Kidney tubule cell (primary cell): ENCODE measurements around the gene LDLRAD4.

ENCODE experiments used
- DNase-seq: peaks from one replicate; pipeline ENCODE4 v3.0.0-alpha.2; 2018; ENCODE audit warnings: low spot score

The LDLRAD4 gene

DNA sequence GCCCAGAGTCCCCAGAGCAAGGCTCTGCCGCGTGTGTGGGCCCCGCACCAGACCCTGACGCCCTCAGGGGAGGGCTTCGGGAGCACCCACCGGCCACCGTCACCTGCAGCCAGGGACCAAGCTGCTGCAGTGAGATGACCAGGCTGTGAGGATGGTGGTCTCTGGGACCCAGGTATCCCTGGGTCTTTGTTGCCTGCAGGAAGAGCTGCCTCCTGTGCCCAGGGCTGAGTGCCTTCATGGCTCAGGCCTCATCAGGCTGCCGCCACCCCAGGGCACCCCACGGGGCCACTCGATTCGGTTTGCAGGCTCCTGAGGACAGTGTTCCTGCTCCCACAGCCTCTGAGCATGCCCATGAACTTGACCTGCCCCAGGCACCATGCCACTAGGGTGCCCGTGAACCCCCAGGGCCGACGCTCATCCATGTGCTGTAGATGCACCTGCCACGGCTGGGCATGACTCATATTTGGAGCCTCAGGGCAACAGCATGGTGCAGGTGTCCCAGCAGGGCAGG lies 398.0 kb downstream of the LDLRAD4 start:
- no peak for DNase-seq

DNA sequence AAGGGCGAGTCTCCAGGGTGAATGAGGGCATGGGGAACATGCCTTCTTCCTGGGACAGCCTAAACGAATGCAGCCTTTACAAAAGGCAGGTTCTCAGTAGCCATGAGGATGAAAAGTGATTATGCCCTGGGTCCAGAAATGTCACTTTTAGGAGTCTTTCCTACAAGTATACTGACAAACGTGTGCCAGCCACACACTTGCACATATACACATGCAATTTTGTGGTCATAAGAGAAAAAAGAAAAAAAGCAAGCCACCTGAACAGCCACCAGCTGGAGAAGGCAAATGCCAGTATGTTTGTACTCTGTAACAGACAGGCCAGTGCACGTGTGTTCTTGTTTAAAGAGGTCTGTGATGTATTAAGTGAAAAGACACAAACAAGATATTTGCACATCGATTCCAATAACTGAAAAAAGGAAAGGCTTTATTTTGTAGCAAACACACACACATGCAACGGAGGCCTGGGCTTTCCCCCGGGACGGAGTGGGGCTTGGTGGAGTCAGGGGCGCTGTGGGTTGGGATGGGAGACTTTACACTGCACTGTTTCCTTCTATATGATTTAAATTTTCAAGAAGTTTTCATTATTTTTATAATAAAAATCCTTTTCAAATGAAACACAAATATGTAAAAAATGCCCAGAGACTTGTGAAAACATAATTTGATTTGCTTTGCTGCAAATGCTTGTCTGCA lies 399.4 kb downstream of the LDLRAD4 start:
- no peak for DNase-seq

DNA sequence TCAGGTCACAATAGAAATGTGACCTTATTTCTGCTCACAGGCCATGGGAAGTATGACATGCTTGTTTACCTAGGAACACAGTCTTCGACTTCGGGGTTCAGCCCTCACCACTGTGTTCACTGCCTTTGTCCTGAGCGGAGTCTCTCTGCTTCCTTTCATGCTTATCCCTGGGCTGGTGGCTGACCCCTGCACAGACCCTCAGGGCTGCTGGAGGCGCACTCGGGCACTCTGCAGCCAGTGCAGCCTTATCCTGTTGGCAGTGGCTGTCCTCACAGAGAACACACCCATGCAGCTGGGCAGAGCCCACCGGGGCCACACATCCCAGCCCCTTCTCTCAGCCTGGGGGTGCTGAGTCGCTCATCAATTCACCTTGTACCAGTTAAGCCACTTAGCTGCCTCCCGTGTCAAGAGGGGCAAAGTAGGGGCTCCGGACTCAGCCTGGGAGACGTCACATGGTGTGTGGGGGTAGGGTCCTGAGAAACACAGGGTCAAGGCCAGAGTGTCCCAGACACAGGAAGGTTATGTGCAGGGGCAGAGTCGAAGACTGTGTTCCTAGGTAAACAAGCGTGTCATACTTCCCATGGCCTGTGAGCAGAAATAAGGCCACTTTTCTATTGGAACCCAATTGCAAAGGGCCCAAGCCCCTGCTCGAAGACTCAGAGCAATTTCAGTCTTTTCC lies 400.3 kb downstream of the LDLRAD4 start:
- no peak for DNase-seq

DNA sequence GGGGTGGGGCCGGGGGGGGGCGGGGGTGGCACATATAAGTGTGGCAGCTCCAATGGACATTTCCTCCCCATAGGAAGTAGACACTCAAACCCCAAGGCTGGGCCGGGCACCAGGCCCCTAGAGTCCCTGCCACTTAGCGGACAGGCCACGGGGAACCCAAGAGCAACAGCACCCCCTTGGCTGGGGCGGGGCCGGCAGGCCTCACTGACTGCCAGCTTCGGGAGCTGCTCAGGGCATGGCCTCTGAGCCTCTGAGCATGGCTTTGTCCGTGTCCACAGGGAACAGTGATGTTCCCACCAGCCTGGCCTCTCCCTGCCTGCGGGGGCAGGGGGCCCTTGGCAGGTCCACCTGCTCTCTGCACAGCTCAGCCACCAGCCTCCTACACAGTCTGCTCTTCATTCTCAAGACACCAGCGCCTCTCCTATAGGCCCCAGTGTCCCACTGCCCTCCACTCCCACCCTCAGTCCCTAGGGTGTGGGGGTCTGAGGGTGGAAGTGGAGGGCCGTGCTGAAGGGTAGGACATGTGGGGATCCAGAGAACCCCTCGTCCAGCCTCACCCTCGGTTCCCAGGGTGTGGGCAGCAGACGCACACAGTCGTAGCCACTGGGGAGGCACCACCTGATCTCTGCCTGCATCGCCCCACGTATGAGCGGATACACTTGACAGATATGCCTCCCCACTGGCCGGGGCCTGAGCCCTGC lies 401.1 kb downstream of the LDLRAD4 start:
- no peak for DNase-seq

DNA sequence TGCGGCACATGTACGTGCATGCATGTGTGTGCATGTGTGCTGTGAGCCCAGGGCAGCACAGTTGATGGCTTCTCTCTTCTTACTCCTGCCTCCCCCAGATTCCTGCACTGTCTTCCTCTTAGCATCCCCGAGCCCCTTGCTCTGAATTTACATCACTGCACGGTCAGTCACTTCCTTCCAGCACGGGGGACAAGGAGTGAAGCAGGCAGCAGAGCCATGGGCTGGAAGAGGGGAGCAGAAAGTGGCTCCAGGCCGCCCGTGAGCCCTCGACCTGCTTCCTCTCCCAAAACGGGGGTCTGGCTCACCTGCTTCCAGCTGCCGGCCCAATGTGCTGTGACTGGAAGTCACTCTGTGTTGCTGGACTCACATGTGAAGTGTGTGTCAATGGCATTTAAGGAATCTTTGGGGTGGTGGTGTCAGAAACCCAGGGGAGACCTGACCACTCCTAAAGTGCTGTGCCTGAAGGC lies 401.7 kb downstream of the LDLRAD4 start:
- no peak for DNase-seq

DNA sequence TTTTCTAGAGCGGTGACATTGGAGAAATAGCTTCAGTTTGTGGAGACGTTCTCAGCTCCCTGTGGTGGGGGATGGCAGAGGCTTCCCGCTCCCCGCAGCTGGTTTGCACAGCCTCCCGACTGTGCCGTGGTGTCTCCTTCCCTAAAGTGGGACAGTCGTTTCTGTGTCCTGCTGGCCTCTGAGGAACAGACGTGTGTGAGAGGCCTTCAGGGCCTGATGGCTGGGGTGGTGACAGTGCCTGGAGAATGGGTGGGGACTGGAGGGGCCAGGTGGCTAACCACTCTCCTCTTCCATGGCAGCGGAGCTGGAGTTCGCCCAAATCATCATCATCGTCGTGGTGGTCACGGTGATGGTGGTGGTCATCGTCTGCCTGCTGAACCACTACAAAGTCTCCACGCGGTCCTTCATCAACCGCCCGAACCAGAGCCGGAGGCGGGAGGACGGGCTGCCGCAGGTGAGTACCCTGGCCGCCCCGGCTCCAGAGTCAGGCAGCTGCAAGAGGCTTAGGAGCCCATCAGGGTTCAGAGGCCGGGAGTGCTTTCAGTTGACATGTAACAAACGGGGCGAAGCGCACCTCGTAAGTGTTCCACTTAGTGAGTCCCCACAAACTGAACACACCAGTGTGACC lies 402.4 kb downstream of the LDLRAD4 start:
- no peak for DNase-seq

DNA sequence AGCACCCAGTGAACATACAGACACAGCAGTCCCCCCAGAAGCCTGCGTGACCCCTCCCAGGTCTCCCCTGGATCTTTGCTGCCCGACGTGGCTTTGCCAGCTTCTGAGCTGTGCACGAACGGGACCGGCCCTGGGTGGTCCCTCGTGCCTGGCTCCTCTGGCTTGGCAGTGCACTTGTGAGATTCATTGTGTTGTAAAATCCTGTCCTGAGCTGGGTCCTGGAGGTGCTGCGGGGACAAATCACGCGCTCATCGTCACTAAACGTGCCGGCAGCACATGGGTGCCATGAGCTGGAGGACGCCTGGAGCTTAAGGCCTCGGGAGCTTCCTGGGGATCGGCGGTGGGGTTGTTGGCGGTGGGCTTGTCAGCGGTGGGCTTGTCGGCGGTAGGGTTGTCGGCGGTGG lies 402.9 kb downstream of the LDLRAD4 start:
- no peak for DNase-seq

DNA sequence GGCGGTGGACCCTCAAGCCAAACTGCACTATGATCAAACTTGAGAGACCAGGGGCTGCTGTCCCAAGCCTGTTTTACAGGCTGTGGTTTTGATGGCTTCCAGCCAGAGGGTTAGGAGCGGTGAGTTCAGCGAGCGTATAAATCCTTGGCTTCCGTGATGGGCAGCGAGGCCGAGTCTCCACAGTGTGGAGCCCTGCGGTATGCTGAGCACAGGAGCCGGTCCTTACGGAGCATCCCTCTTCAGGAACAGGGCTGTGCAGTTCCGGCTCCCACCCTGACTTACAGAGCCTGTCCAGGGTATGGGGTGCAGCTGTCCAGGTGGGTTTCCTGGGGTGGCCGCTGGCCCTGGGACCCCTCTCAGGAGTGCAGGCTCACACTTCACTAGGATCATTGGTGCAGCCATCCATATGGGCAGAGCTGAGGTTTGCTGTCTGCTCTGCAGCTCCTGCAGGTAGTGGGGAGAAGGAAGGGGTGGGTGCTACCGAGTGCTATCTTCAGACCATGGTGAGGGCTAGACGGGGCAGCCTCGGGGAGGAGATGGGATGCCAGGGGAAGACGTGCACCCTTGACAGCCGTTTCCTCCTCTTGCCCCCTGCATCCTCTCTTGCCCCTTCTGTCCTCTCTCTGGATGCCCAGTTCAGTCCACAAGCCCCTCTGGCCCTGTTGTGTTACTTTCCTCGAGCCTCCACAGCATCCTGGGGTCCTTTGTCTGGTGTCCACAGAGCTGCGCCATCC lies 403.5 kb downstream of the LDLRAD4 start:
- no peak for DNase-seq

DNA sequence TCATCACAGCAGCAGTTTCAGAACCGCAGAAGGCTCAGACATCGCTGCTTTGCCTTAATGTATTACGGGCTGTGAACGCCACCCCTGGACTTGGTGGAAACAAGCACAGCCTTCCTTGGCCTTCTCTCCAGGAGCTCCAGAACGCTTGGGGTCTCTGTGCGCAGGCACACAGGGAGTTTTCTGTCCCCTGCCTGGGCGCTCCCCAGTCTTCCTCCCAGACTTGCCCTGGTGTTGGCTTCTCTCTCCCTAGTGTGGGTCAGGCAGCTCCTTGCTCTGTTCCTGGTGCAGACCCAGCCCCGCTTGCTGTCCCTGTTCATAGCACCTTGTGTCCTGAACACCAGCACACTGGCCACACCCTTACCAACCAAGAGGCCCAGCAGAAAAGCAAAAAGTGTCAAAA lies 404.2 kb downstream of the LDLRAD4 start:
- DNase-seq = no peak

DNA sequence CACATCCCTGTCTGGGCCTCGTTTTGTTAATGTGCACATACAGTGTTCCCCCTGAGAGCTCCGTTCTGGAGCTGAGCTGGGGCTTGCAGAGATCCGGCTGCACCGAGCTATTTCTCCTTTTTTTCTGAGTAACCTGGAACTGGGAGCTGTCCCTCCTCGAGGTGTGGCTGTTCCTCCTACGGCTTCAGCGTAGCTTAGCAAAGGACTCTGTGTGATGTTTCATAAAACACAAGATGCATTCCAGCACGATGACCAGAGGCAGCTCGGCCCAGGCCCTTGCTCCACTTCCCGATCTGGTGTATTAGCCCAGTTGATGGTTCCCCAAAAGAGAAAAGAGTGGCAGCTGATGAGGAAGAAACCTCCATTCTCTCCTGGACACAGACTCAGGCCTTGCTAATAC lies 404.8 kb downstream of the LDLRAD4 start:
- DNase-seq = no peak

DNA sequence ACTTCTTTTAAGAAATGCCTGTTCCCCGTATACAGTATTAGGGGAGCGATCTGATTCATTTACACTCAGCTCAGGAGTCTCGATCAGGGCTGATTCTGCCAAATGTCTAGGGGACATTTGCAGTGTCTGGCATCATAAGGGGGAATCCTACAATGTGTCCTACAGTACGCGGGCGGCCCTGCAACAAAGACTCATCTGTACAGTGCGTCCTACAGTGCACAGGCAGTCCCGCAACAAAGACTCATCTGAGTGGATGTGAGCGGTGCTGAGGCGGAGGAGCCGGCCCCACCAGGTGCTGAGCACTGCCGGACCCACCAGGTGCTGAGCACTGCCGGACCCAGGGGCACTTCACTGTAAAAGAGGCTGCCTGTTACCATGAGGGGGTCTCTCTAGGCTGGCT lies 405.3 kb downstream of the LDLRAD4 start:
- no peak for DNase-seq

DNA sequence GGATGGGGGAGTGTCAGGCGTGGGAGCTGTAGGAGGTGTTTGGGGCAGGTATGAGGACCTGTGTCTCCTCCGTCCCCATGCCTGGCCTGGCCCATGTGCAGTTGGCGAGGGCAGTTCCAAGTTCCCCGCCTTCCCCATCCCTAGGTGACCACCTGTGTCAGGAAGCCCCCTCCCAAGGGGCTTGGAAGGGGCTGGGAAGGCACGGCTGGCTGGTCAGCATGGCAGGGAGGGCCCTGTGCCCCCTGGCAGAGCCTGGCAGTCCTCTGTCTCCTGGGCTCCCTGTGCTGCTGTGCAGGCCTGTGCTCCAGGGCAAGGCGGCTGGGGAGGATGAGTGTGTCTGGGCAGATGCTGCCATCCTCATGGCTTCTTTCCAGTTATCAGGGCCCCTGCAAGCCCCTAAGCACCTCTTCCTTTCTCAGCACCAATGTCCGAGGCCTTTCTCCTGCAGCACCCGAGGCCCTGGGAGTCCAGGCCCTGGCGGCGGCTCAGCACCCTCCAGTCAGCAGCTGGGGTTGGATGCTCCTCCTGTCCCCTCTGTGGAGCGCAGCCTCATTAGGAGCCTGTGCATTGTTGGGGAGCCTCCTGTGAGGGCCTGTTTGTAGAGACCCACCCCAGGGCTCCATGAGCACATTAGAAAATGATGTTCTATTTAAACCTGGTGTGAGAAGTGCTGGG lies 406.1 kb downstream of the LDLRAD4 start:
- DNase-seq = no peak

DNA sequence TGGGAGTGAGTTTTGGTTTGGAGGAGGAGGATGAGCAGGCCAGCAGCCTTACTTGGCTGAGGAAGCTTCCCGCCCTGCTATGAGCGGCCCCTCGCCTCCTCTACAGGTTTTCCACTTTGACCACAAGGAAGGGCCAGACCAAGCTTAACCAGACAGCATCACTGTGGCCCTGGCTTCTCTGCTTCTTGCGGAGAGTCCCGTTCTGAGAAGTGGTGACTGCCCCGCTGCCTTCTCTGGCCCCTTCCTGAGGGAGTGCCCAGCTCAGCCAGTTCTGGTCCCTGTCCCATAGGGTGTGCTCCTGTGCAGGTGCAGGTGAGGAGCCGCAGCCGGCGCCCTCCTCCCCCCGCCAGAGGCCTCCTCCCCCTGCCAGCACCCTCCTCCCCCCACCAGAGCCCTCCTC lies 406.8 kb downstream of the LDLRAD4 start:
- DNase-seq = no peak

DNA sequence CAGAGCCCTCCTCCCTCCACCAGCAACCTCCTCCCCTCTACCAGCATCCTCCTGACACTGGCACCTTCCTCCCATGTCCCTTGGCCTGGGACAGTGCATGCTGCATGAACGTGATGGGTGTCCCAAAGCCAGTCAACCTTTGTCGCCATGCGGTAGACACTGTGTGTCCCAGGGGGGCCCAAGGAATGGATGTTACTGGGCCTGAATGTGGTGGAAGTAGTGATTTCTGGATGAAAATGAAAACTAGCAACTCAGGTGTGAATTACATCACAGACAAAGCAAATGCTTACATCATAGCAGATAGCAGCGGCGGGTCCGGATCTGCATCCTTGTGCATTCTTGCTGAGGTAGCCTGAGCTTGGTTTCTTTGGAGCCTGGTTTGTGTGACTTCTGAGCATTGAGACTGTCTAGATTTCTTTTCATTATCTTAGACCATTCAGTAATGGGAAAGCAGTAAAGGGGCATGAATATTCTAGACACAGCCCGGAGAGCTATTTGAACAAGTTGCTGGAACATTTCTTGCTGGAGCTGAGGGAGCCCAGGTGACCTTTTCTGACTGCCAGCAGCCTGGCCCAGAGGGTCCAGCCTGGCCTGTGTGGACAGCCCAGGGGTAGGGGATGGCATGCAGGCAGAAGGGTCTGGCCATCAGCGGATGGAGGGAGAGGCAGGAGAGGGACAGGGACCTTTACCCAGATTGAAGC lies 407.4 kb downstream of the LDLRAD4 start:
- DNase-seq = no peak

DNA sequence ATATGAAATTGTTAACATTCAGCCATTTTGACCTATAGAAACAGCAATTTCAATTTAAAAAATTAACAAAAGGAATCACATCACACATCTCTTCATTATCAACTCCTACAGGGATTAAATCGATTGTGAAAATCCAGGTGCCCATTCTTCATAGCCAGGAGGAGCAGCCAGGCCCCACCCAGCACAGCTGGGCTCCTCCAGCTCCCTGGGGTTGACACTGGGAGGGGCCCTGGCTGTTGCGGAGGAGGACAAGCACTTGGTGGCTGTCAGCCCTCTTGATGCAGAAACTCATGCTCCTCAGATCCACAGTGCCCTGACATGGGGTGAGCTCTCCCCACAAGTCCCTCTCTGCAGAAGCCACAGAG lies 408.0 kb downstream of the LDLRAD4 start:
- no peak for DNase-seq

DNA sequence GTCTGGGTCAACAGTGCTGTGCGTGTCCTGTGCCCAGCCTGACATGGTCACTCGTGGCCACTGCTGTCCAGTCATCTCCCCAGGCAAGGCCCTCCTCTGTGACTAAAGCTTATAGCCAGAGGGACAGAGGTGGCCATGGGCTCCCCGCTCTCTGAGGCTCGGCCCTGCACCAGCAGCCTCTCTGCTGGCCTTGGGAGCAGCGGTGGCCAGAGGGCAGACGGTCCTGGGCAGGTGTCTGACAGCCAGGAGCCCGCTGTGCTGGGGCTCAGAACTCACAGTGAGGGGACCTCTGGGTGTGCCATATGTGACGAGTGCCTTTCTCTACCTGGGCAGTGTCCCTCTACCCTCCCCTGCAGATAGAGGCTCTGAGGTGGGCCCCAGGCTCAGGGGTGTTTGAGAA lies 409.1 kb downstream of the LDLRAD4 start:
- DNase-seq = no peak

DNA sequence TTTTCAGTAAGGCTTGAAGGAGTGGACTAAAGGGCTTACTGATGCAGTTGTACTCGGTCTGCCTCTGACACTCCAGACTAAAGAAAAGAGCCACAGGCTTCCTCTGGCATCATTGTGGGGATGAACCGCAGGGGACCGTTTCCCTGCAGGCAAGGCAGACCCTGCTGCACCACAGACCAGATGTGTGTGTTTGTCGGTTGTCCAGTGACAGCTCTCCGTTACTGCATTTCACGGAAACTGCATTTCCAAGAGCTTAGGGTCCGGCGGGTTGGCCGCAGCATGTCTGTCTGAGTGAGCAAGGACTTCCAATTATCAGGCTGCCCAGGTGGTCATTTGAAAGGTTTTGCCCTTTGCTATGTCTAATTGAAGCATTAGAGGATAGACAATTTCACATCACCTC lies 409.7 kb downstream of the LDLRAD4 start:
- no peak for DNase-seq

DNA sequence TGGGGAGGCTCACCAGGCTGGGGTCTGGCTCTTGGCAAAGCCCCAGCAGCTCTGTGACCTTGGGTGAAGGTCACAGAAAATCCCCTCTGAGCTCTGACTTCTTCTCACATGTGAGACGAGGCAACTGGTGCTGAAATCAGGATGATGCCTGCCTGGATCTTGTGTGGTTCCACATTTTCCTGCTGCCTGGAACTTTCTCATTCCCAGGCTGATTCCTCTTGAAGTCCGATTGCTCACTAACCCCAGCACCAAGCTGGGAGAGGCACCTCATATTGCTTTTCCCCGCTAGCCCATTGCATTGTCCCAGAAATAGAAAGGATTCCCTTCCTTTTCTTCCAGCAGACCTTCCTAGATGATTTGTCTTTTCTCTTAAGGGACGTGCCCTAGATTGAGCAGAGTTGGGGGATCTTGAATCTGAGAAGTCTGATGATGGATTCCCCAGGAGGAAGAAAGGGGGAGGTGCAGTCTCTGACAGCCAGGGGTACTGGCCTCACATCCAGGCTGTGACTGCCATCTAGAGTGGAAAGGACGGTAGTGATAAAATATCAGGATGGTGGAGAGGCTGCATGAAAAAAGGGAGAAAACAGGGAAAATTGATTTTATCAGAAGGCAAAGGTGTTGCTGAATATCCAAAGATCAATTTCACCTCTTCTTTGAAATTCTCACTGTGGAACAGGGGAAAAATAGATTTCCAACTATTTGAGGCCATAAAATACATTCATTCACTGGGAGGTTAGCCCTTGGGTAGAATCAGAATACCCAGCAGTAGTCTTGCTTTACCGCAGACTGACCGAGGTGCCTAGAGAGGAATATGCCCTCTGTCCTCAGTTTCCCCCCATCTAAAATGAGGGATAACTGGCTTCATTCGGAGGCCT lies 411.5 kb downstream of the LDLRAD4 start:
- peak; percentile 65 for DNase-seq

DNA sequence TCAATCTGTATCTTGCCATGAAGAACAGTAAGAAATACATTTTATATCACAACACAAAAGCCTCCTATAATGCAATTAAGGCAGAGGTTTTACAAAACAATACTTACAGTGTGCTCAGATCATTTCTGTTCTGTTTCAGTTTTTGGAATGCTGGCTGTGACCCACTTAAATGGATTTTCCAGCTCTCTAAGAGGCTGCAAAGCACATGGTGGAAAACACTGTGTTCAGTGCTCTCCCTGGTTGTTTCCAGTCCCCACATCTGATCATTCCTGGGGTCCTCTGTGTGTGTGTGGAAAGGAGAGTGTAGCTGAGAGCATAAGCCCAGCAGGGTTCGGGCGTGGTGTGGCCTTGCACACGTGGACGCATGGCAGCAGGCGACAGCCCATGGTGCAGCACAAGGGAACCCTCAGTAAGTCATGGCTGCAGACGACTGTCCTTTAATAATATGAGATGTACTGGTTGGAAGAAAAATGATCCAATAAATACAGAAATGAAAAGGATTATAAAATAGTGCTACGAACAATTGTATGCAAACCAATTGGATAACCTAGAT lies 412.2 kb downstream of the LDLRAD4 start:
- DNase-seq = no peak
